H9 (cell line): ENCODE data around the gene SP2. TPM values are rescaled to one million over a fixed set of nuclear protein-coding genes. Genes with fewer than 3 reads are reported as not detected.

Experiments used
- DNase-seq: peaks from one replicate; pipeline ENCODE4 v3.0.0-alpha.2; 2017
- H2AFZ ChIP-seq: one replicate; pipeline ENCODE4 v1.6.1; 2013; ENCODE audit warnings: mild to moderate bottlenecking, low read length, control low read depth, moderate library complexity
- H2AK5ac ChIP-seq: 2 replicates; pipeline ENCODE4 v1.6.1; 2013; ENCODE audit warnings: low read length, control low read depth, mixed read lengths; ENCODE audit not compliant: insufficient read length
- H2BK120ac ChIP-seq: one replicate; pipeline ENCODE4 v1.6.1; 2013; ENCODE audit warnings: low read depth, mild to moderate bottlenecking, low read length, control low read depth, inconsistent platforms; ENCODE audit not compliant: poor library complexity, severe bottlenecking
- H2BK12ac ChIP-seq: 2 replicates; pipeline ENCODE4 v1.6.1; 2013; ENCODE audit warnings: low read length, control low read depth, mixed read lengths, low read depth; ENCODE audit not compliant: insufficient read length
- H2BK15ac ChIP-seq: 2 replicates; pipeline ENCODE4 v1.6.1; 2013; ENCODE audit warnings: low read depth, low read length, control low read depth
- H2BK20ac ChIP-seq: one replicate; pipeline ENCODE4 v1.6.1; 2013; ENCODE audit warnings: low read depth, mild to moderate bottlenecking, low read length, control low read depth, inconsistent platforms; ENCODE audit not compliant: poor library complexity, severe bottlenecking
- H2BK5ac ChIP-seq: 2 replicates; pipeline ENCODE4 v1.6.1; 2013; ENCODE audit warnings: low read length, control low read depth, mixed read lengths; ENCODE audit not compliant: insufficient read length
- H3K14ac ChIP-seq: 2 replicates; pipeline ENCODE4 v1.6.1; 2013; ENCODE audit warnings: low read length, control low read depth; ENCODE audit not compliant: insufficient read depth
- H3K18ac ChIP-seq: 2 replicates; pipeline ENCODE4 v1.6.1; 2013; ENCODE audit warnings: low read depth, mild to moderate bottlenecking, mixed read lengths, low read length, control low read depth; ENCODE audit not compliant: insufficient read length
- H3K23ac ChIP-seq: 2 replicates; pipeline ENCODE4 v1.6.1; 2013; ENCODE audit warnings: low read length, control low read depth, mixed read lengths, low read depth; ENCODE audit not compliant: insufficient read length
- H3K23me2 ChIP-seq: 2 replicates; pipeline ENCODE4 v1.6.1; 2013; ENCODE audit warnings: low read depth, mild to moderate bottlenecking, mixed read lengths, low read length, control low read depth; ENCODE audit not compliant: insufficient read length, poor library complexity, severe bottlenecking
- H3K27ac ChIP-seq: 2 replicates; pipeline ENCODE4 v1.5.1; 2013; ENCODE audit warnings: low read length, control low read depth, mixed read lengths, low read depth; ENCODE audit not compliant: insufficient read length
- H3K27me3 ChIP-seq: 2 replicates; pipeline ENCODE4 v1.6.1; 2013; ENCODE audit warnings: low read length, control low read depth, inconsistent platforms; ENCODE audit not compliant: insufficient read depth
- H3K4ac ChIP-seq: 2 replicates; pipeline ENCODE4 v1.6.1; 2013; ENCODE audit warnings: low read depth, mild to moderate bottlenecking, control low read depth, inconsistent platforms, low read length, moderate library complexity
- H3K4me1 ChIP-seq: 2 replicates; pipeline ENCODE4 v1.6.1; 2013; ENCODE audit warnings: low read length, control low read depth, inconsistent platforms; ENCODE audit not compliant: insufficient read depth
- H3K4me2 ChIP-seq: 2 replicates; pipeline ENCODE4 v1.6.1; 2013; ENCODE audit warnings: low read length, control low read depth, mixed read lengths; ENCODE audit not compliant: insufficient read length, insufficient read depth
- H3K56ac ChIP-seq: 2 replicates; pipeline ENCODE4 v1.6.1; 2013; ENCODE audit warnings: low read depth, mild to moderate bottlenecking, mixed read lengths, low read length, control low read depth; ENCODE audit not compliant: insufficient read length
- H3K79me1 ChIP-seq: 2 replicates; pipeline ENCODE4 v1.6.1; 2013; ENCODE audit warnings: low read depth, mild to moderate bottlenecking, moderate library complexity, low read length, control low read depth, inconsistent platforms; ENCODE audit not compliant: insufficient read depth, poor library complexity, severe bottlenecking
- H3K79me2 ChIP-seq: 2 replicates; pipeline ENCODE4 v1.6.1; 2013; ENCODE audit warnings: low read length, control low read depth, inconsistent platforms; ENCODE audit not compliant: insufficient read depth
- H3K9ac ChIP-seq: 2 replicates; pipeline ENCODE4 v1.6.1; 2013; ENCODE audit warnings: low read length, control low read depth, mixed read lengths; ENCODE audit not compliant: insufficient read length; ENCODE audit errors: extremely low read depth
- H3K9me3 ChIP-seq: one replicate; pipeline ENCODE4 v1.6.1; 2013; ENCODE audit warnings: low read depth, low read length, inconsistent platforms; ENCODE audit not compliant: control insufficient read depth
- H3T11ph ChIP-seq: one replicate; pipeline ENCODE4 v1.6.1; 2013; ENCODE audit warnings: mild to moderate bottlenecking, low read length, control low read depth, inconsistent platforms
- H4K20me1 ChIP-seq: one replicate; pipeline ENCODE4 v1.6.1; 2013; ENCODE audit not compliant: control insufficient read depth, insufficient read length, insufficient read depth
- H4K5ac ChIP-seq: 2 replicates; pipeline ENCODE4 v1.6.1; 2013; ENCODE audit warnings: low read depth, mild to moderate bottlenecking, mixed read lengths, low read length, control low read depth; ENCODE audit not compliant: insufficient read length
- H4K8ac ChIP-seq: replicated peaks from 2 replicates; pipeline ENCODE4 v1.6.1; 2013; ENCODE audit warnings: low read length, control low read depth, mixed read lengths, low read depth; ENCODE audit not compliant: insufficient read length
- H4K91ac ChIP-seq: 2 replicates; pipeline ENCODE4 v1.6.1; 2013; ENCODE audit warnings: low read depth, mild to moderate bottlenecking, moderate library complexity, mixed read lengths, low read length, control low read depth; ENCODE audit not compliant: insufficient read length
- H3K27ac Mint-ChIP-seq, 3 experiments: 2 replicates in 2 of 3; 3 replicates in 1 of 3; pipeline ENCODE4 v1.8.0; 2020 to 2021; ENCODE audit warnings: mixed read lengths in 3 of 3, mild to moderate bottlenecking in 1 of 3, moderate library complexity in 1 of 3
- H3K27me3 Mint-ChIP-seq: 2 replicates; pipeline ENCODE4 v1.8.0; 2021; ENCODE audit warnings: low read depth, mild to moderate bottlenecking, moderate library complexity, mixed read lengths
- H3K36me3 Mint-ChIP-seq, 3 experiments: 2 replicates in 2 of 3; 3 replicates in 1 of 3; pipeline ENCODE4 v1.8.0; 2020 to 2021; ENCODE audit warnings: low read depth in 3 of 3, mixed read lengths in 3 of 3; ENCODE audit not compliant: insufficient read depth in 1 of 3
- H3K4me1 Mint-ChIP-seq, 2 experiments: 2 replicates each; pipeline ENCODE4 v1.8.0; 2020; ENCODE audit warnings: mixed read lengths in 2 of 2
- H3K4me3 Mint-ChIP-seq, 2 experiments: 2 replicates in 1 of 2; 3 replicates in 1 of 2; pipeline ENCODE4 v1.8.0; 2020 to 2021; ENCODE audit warnings: mild to moderate bottlenecking in 2 of 2, mixed read lengths in 2 of 2, moderate library complexity in 1 of 2
- H3K9me3 Mint-ChIP-seq, 2 experiments: 2 replicates in 1 of 2; 3 replicates in 1 of 2; pipeline ENCODE4 v1.8.0; 2020; ENCODE audit warnings: mild to moderate bottlenecking in 2 of 2, mixed read lengths in 2 of 2, moderate library complexity in 1 of 2
- CTCF ChIP-seq: fragments of 200-600 bp; sonication (generic); conservative IDR thresholded peaks from 3 replicates; pipeline ENCODE4 v1.8.0; 2021; ENCODE audit warnings: antibody characterized with exemption, mild to moderate bottlenecking
- WGBS: extraction: QIAGEN DNeasy Blood & Tissue Kit; methylation state at CpG from one replicate; pipeline ENCODE4 v1.1.7; 2013; ENCODE audit warnings: missing lambda C conversion rate, low lambda C conversion rate, mixed read lengths; ENCODE audit not compliant: insufficient read length; ENCODE audit errors: extremely low coverage; 5-methylcytosine and 5-hydroxymethylcytosine counted together
- total RNA-seq: library from RNA; stranded (reverse); gene quantifications from 2 replicates; pipeline ENCODE4 v1.2.1, GENCODE V29; 2021

The SP2 gene
- total RNA-seq, 1 experiment from 2014 or later = 19.3 TPM

DNA sequence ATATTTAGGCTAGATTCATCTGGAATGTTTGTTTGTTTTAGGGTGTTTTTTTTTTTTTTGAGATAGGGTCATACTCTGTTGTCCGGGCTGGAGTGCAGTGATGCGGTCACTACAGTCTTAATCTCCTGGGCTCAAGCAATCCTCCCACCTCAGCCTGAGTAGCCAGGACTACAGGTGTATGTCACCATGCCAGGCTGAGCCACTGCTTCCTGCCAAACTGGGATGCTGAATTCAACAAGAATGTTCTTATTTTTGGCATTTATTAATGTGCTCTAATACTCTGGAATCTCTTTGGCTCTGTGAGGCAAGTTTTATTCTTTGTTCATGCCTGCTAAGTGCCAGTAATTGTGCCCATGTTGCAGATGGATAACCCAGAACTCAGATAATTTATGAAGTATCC, 21.5 kb downstream of the SP2 start:
- Histone ChIP-seq H4K8ac (no peak overlapping the region), H3K27me3 (no peaks in the 10 kb centered on the region), H3K9me3 (no peaks in the 10 kb centered on the region), H3K79me2 (no peaks in the 10 kb centered on the region), H2AFZ (no peak overlapping the region), H2BK12ac (no peak overlapping the region), H3K23ac (no peak overlapping the region), H3K27ac (no peak overlapping the region), H3K79me1 (no peaks in the 10 kb centered on the region), H4K91ac (no peak overlapping the region), H2BK5ac (no peak overlapping the region), H3K14ac (no peak overlapping the region), H2BK20ac (no peak overlapping the region), H3K23me2 (no peaks in the 10 kb centered on the region), H4K5ac (no peak overlapping the region), H3T11ph (no peak overlapping the region), H2BK120ac (no peak overlapping the region), H4K20me1 (no peaks in the 10 kb centered on the region), H3K4me1 (no peaks in the 10 kb centered on the region), H3K56ac (no peak overlapping the region), H3K18ac (no peak overlapping the region), H3K4ac (no peak overlapping the region), H3K9ac (no peak overlapping the region), H2BK15ac (no peak overlapping the region), H2AK5ac (no peak overlapping the region), H3K4me2 (no peak overlapping the region)
- TF ChIP-seq CTCF = no peak
- no CpG with 5 or more reads among the region's 2 CpGs for WGBS
- H3K9me3 Mint-ChIP-seq = no peaks in the 10 kb centered on the region
- peaks cover 0 to 23% (median 22%) of the 10 kb centered on the region in 3 experiments; a peak in 6 of 7 replicates for H3K36me3 Mint-ChIP-seq
- H3K27me3 Mint-ChIP-seq = no peaks in the 10 kb centered on the region
- H3K27ac Mint-ChIP-seq = no peak overlapping the region
- DNase-seq = no peak
- H3K4me3 Mint-ChIP-seq = no peak overlapping the region
- no peaks in the 10 kb centered on the region; a peak in 1 of 4 replicates for H3K4me1 Mint-ChIP-seq
